LHCN-M2 (cell line): ENCODE measurements around the gene LMO7. TPM values are rescaled to one million over a fixed set of nuclear protein-coding genes. Genes with fewer than 3 reads are reported as not detected.
"Not testable (repeated sequence)": the region's sequence is repeated elsewhere in the genome, so short reads cannot be mapped to it uniquely, and the experiment has no call there.

Experiments
- DNase-seq: peaks from one replicate; pipeline ENCODE4 v3.0.0-alpha.2; 2012; ENCODE audit warnings: low read depth
- total RNA-seq: library from RNA; depleted of rRNA; stranded (reverse); fragments of >200 nt; gene quantifications from 2 replicates; pipeline ENCODE4 v1.2.3, GENCODE V29; 2014

The LMO7 gene
- total RNA-seq, 1 experiment from 2014 or later, result 395 TPM

DNA sequence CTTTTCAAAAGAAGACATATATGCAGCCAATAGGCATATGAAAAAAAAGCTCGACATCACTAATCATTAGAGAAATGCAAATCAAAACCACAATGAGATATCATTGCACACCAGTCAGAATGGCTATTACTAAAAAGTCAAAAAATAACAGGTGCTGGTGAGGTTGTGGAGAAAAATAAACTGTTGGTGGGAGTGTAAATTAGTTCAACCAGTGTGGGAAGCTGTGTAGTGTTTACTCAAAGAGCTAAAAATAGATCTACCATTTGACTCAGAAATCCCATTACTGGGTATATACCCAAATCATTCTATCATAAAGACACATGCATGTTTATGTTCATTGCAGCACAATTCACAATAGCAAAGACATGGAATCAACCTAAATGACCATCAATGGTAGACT is 106.9 kb downstream of the LMO7 start:
- not testable (repeated sequence) for DNase-seq

DNA sequence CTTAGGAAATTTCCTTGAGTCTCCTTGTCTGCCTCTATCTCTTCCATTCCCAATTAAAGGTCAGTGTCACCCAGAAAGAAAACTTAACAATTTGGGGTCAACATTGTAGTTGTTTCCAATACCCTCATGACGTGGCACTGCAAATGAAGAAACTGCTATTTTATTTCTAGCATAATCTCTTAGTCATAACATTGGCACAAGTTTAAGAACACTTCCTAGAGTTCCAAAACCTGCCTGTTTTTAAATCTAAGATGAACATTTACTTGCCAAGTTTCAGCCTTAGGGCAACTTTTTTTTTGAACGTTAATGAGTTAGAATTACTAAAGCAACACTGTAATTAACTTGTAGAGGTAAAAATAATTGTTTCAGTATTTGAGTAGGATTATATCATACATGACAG is 108.0 kb downstream of the LMO7 start:
- DNase-seq, result no peak

DNA sequence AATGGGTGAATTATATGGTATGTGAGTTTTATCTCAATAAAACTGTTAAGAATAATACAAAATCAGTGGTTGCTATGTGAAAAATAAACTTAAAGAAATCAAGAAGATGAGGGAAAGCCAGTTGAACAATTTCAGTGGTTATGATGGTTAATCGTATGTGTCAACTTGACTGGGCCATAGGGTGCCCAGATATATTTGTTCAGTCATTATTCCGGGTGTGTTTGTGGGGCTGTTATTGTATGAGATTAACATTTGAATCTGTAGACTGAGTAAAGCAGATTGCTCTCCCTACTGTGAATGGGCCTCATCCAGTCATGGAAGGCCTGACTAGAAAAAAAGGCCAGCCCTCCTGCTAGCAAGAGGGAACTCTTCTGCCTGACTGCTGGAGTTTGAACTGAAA is 109.3 kb downstream of the LMO7 start:
- DNase-seq, result no peak

DNA sequence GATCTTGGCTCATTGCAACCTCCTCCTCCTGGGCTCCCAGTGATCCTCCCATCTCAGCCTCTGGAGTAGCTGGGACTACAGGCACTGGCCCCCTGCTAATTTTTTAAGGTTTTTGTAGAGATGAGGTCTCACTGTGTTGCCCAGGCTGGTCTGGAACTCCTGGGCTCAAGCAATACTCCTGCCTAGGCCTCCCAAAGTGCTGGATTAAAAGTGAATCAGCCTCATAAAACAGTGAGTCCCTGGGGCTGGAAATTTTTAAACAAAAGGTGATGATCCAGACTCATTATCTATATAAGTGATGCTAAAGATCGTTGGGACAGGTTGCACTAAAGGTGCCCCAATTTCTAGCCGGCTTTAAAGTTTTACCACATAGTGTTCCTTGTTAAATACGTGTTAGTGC is 112.7 kb downstream of the LMO7 start:
- no peak for DNase-seq

DNA sequence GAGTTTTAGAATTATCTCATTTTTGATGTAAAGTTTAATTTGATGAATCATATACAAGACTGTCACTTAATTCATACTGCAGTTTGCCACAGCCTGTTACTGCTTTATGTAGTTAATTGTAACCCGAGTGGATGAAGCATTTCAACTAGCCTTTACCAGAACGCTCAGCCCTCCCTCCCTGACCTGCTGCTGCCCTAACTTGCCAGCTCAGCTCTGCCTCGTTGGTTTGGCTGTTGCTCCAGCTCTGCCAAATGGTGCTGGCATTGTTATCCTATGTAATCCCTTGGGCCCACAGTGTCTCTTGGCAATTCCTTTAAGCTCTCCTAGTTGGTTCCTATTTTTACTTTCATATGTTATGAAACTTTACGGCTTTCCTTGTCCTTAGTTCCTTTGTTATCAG is 113.3 kb downstream of the LMO7 start:
- DNase-seq, result peak; percentile 91

DNA sequence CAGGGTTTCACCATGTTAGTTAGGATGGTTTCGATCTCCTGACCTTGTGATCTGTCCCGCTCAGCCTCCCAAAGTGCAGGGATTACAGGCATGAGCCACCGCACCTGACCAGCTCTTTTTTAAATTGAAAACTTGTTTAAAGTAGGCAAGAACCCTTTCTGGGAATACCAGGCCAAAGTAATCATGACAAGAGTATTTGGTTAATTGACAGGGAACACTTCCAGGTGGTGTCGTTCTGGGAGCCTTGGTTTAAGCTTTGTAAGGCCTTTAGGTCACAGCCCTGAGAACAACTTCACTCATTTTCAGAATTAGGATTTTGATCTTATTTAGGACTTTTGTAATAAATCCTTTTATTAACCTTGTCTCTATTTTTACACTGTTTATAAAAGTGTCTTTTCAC is 115.2 kb downstream of the LMO7 start:
- DNase-seq, result no peak

DNA sequence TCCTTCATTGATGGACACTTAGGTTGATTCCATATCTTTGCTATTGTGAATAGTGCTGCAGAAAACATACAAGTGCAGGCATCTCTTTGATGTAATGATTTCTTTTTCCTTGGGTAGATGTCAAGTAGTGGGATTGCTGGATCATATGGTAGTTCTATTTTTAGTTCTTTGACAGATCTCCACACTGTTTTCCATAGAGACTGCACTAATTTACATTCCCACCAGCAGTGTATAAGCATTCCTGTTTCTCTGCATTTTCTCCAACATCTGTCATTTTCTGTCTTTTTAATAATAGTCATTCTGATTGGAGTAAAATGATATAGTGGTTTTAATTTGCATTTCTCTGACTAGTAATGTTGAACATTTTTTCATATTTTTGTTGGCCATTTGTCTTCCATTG is 116.7 kb downstream of the LMO7 start:
- DNase-seq, result no peak

DNA sequence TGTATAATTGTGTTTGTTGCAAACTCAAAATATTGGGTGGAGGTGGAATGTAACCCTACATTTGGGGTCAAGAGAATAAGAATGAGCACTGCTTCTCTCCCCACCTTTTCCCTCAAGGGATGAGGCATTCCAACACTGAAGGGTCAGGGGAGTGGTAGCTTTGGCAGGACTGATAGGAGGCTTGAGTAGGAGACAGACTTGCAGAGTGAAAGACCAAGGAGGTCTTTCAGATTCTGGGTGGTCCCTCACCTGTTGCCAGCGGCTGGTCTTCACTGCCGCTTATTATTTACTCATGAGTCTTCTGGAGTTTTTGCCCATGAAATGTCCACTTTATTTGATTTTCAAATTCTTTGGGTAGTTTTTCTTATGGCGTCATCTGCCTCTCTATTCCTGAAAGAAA is 118.8 kb downstream of the LMO7 start:
- DNase-seq, result no peak

DNA sequence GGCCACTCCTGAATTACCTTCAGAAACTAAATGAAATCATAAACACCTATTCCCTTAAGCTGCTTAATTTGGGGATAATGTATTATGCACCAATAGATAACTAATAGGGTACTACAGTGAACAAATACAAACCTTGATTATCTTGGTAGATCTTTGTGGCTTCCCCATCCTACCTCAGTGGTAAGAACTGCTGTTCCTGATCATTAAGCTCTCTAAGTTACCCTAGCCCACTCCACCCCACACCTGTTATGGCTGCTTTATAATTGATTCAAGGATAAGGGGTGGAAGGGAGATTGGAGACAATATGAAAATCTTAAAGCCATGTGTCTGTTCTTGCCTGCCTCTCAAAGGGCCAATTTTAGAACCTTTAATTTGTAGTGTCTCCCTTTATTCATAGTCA is 121.2 kb downstream of the LMO7 start:
- no peak for DNase-seq

DNA sequence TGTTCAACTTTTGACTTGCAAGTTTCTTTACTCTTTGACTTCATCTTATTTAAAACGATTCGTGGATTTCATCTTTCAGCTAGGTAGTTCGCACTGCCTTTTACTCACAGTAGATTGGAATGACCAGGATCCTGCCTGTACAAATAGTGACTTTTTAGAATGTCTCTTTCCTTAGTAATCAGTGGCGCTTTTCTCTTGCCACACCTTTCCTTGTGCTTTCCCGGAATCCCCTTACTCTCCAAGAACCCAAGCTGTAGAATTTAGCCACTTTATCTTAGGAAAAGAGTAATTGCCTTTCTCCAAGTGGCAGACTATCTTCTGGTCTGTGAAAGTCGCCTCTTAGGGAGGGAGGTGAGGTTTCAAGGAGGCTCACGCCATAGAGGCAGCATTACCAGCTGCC is 123.4 kb downstream of the LMO7 start:
- no peak for DNase-seq

DNA sequence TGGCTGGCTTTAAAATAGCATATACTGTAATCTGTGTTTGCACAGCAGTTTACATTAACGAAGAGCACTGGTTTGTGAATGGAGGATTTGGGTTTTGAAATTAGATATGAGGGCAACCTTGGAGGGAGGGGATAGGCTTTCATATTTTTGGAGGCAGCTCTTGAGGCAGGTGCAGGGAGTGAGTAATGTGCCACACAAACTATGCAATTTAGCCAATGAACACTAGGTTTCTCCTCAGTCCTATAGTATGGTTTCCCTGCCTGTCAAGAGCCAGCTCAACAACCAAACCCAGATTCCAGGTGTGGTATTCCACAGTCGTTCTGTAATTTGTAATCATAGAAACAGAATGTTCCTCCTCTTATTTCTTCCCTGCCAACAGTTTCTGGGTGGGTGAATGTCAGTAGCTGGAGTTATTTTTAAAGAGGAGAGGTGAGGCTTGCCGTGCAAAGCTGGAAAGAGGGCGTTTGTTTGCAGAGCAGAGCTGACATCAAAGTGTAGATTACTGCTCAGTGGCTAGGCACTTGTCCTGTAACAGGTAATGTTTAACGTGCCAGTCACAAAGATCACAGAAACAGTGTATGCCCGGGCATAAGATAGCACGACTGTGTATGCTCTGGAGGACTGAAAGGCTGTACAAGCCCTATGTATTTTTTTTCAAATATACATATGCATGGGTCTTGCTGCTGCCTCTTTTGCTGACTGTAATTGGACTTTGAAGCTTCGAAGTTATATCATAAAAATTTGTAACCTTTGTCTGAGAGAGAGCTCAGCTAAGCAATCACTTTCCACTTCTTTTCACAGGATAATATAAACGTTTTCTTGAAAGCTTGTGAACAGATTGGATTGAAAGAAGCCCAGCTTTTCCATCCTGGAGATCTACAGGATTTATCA is 124.2 kb downstream of the LMO7 start:
- peak; percentile 74 for DNase-seq

DNA sequence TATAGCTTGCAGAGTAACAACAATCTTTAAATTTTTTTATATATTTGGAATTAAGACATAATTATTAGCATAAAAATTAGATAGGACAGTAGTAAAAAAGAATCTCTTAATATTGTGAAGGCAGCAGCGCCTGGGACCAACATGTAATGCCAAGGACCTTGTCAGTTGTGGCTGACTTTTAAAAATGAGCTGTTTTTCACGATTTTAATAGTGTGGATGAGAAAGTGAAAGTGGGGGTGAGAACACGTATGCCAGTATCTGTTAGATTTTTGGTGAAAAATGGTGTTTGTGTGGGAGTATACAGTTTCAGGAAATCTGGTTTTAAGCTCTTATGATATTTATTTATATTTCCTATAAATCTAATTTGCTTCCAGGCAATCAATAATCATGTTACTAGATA is 125.2 kb downstream of the LMO7 start:
- peak; percentile 44 for DNase-seq

DNA sequence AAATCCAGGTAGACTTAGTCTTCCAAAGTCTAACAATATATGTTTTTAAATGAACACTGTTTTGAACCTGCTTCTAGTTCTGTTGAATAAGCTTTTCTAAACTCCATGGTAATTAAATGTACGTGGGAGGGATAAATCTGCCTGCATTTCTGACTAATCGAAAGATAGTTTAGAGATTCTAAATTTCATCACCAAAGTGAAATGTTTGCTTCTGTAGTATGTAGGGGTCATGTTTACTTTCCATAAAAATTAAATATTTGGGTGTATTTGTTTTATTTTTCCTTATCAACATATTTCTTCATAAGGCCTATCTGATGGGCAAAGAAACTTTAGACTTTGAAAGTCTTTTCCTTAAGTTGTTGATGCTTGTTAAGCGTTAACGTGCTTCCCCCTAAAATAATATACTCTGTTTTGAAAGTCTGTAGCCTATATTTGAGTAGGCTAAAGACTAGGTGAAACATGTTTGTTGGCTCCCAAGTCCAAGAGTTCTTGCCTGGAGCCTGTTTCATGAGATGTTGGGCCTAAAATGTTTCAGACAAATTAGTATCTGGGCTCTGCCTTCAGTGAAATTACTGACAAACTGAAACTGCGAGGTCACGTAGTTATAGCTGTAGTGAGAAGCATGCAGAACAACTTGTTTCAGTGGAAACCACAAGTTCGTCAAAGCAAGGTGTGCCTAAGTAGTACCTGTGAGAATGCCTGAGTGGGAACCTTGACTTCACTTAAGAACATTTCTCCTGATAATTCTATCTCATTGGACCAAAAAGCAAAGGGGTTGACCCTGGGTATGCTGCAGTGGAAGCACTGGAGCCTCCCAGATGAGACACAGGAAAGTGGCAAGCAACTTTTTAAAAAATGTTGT is 126.2 kb downstream of the LMO7 start:
- DNase-seq, result no peak

DNA sequence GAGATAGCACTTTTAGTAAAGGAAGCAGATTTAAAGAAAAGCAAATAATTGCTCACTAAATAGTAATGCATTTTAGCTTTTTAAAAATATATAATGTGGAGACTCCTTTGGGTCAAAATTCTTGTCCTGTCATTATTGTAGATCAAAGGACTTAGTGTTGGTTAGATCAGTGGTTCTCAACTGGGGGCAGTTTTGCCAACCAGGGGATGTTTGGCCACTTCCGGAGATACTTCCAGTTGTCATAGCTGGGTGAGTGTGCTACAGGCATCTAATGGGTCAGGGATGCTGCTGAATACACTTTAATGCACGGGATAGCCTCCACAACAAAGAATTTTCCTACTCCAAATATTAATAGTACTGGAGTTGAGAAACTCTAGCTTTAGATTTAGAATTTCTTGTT is 126.8 kb downstream of the LMO7 start:
- DNase-seq, result no peak

DNA sequence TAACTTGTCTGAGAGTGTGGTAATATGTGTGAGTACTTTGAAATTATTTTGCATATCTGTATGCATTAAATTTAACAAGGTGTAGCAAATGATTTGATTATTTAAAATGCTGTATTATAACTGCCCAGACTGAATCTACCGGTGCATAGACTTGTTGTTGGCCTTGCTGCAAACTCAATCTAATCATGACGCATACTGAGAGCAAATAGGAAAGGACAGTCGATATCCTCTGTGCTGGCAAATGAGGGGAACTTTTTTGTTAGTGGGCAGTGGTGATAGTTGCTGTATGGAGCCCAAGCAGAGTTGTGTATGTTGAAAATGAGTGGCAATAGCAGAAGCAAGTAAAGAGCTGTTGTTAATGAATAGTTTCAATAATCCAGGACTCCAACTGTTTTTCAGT is 127.4 kb downstream of the LMO7 start:
- DNase-seq, result no peak

DNA sequence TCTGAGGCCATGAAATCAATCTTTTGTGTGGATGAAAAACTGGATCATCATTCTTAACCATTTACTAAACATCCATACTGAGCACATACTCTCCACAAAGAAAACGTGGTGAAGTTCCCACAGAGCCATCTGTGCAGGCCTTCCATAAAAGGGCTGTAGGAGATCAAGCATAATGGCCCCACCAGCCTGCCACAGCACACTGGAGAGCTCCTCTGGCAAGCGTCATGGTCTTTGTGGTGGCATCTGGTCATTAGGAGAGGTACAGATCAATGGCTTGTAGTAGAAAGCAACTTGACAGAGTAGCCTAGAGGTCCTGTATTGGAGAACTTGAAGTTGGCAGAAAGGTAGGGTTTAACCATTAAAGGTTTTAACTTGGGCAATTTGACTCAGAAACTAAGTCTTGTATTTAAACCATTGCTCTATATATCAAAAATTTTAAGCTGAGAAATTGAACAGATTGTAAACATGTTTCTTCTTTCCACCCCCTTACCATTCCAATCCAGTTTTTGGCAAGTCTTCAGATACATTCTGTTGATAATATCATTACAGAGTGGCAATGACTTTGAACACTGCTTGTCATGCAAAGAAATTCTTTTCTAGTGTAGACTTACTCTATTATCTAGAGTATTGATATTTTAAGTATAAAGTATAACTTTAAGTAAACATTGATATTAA is 128.3 kb downstream of the LMO7 start:
- DNase-seq, result no peak

DNA sequence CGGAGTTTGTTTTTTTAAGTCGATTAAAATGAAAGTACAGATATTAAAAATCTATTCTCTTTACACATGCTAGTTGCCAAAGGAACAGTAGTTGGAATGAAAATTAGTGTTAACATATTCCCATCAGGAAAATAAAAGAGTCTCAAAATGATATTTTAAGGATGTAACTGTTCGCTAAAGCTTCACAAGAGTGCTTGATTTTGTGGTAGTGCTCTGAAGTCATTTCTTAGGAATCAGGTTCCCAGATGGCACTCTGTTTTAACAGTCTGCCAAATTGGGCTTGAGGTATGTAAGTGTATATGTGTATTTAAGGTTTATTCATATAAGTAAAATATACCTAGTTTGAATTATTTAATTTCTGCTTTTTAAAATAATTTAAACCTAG is 128.8 kb downstream of the LMO7 start:
- DNase-seq, result no peak

DNA sequence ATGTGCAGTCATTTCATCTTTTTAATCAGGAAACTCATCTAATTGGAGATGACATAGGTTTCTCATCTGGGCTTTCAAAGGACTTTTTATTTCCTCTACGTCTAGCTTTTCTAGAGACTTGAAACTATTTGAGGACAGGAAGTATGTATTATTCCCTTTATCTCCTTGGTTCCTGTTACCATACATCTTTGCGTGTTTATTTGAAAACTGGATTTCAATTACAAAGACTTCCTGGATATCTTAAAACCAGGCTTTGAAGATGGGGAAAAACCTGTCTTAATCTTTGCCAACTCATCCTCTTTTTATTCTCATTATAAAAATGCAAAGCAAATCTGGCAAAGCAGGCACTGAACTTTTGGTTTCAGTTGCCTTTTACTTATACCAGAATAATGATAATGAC is 130.5 kb downstream of the LMO7 start:
- no peak for DNase-seq

DNA sequence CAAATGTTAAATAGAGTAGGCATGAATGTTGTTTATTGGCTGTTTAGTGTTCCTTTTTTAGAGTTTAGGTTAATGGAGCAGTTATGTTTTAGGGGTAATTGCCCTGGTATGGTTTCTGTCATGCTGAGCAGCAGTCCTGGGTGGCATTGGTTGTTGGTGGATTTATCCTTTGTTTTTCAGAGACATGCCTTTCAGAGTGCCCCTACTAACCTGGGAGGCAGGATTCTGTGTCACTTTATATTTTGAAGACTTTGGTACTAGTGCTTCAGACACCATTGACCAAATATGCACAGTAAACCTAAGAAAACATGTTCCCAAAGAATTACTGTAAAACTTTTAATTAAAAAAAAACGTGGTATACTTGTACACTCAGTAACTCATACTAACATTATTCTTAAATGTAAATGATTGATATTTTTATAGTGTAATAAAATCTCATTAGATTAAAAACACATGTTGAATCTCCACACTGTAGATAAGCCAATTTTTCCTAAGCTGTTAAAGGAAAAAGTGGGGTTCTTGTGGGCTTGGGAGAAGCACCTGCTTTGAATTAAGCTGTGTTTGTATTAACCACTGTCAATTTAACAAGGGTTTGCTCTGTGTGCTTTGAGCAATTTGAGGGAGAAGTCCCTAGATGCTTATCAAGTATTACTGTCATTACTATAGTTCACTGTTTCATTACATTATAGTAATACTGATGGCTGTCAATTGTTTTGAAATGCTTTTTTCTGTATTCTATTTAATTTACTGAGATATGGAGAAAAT is 133.2 kb downstream of the LMO7 start:
- no peak for DNase-seq

DNA sequence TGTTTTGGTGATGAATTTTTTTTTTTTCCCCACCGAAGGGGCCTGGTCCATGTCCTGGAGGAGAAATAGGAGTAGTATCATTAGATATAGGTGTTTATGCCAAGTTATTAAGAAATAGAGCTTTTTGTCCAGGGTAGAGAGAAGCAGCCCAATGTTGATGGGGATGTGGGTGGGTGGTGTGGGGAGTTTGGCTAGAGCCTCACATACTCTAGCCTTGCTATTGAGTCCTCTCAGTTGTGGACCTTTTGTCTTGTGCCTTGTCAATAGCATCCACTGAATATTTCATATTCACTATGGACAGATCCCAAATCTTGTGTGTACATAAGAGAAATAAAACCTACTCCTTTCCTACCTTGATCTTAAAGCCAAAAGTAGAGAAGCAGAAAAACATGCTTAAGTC is 134.0 kb downstream of the LMO7 start:
- no peak for DNase-seq

DNA sequence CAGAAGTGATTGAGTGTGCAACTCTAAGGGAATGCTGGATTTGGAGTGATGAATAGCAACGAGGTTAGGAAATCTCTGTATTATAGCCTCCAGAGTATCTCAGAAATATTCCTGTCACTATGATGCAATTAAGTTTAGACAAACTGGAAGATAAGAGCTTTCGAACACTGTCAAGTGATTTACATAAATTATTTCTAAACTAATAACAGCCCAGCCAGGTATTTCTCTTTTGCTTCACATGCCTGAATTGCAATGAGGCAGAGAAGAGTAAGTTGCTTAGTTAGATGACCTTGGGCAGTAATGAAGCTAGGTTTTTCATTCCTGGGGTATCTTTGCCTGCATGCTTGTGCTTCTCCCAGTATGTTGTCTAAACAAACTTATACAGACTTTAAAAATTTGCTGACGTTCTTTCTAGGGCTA is 134.5 kb downstream of the LMO7 start:
- no peak for DNase-seq

DNA sequence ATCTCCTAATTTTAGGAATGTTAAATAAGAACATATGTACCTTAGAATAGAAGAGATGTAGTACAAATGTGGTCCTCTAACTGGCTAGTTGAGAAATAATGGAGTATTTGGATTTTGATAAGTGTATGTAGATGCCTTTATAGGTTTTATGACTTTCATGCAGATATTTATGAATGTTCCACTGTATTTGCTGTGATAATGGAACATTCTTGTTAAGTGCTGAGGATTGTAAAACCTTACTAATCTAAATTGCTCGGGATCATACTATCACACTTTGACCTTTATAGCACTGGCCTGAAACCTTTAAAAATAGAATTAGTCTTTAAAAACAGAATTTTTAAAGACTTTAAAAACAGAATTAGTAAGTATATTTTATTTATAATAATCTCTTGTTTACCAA is 135.1 kb downstream of the LMO7 start:
- DNase-seq, result no peak
